SU-DHL-6 (cell line): ENCODE data around the gene TEDDM1.

Source experiments
- H2AFZ ChIP-seq: fragments of 200-600 bp; sonication (generic); 2 replicates; pipeline ENCODE4 v1.6.1; 2014; ENCODE audit warnings: low read depth, mild to moderate bottlenecking, moderate library complexity, mixed read lengths, antibody characterized with exemption, low read length; ENCODE audit not compliant: severe bottlenecking
- H3F3A ChIP-seq: fragments of 200-600 bp; shearing (Covaris generic); 2 replicates; pipeline ENCODE4 v1.6.0; 2016; ENCODE audit warnings: antibody characterized with exemption, mild to moderate bottlenecking; ENCODE audit not compliant: insufficient read depth
- H3K27ac ChIP-seq: fragments of 200-600 bp; sonication (generic); 2 replicates; pipeline ENCODE4 v1.5.1; 2016; ENCODE audit warnings: low read depth, mild to moderate bottlenecking, low read length, moderate library complexity, mixed read lengths
- H3K27me3 ChIP-seq: fragments of 200-600 bp; sonication (generic), shearing (Covaris generic); 2 replicates; pipeline ENCODE4 v1.6.0; 2014; ENCODE audit warnings: mild to moderate bottlenecking, low read length
- H3K36me3 ChIP-seq: fragments of 200-600 bp; sonication (generic); 2 replicates; pipeline ENCODE4 v1.6.1; 2014; ENCODE audit warnings: mild to moderate bottlenecking, low read length, mixed read lengths
- H3K4me2 ChIP-seq: fragments of 300-600, 200-600 bp; shearing (Covaris generic), sonication (generic); 2 replicates; pipeline ENCODE4 v1.6.0; 2014; ENCODE audit warnings: low read length, low read depth, mild to moderate bottlenecking; ENCODE audit not compliant: poor library complexity, severe bottlenecking
- H3K4me3 ChIP-seq: fragments of 200-600 bp; sonication (generic); 2 replicates; pipeline ENCODE4 v1.5.1; 2014; ENCODE audit warnings: antibody characterized with exemption, low read length, mild to moderate bottlenecking, mixed read lengths; ENCODE audit not compliant: insufficient read depth, poor library complexity, severe bottlenecking
- H3K79me2 ChIP-seq: fragments of 200-600 bp; sonication (generic); 2 replicates; pipeline ENCODE4 v1.6.1; 2014; ENCODE audit warnings: mild to moderate bottlenecking, low read length, moderate library complexity; ENCODE audit not compliant: insufficient read depth
- H3K9ac ChIP-seq: fragments of 200-600 bp; sonication (generic); 2 replicates; pipeline ENCODE4 v1.7.0; 2014; ENCODE audit warnings: mild to moderate bottlenecking, low read length
- H3K9me2 ChIP-seq: fragments of 200-600 bp; sonication (generic); replicated peaks from 2 replicates; pipeline ENCODE4 v1.6.1; 2014; ENCODE audit warnings: low read length; ENCODE audit not compliant: insufficient read depth
- H3K9me3 ChIP-seq: fragments of 200-600 bp; sonication (generic); 2 replicates; pipeline ENCODE4 v1.6.1; 2014; ENCODE audit warnings: low read length, mixed read lengths; ENCODE audit not compliant: insufficient read depth
- H4K20me1 ChIP-seq: fragments of 200-600 bp; sonication (generic); 2 replicates; pipeline ENCODE4 v1.6.1; 2014; ENCODE audit warnings: low read depth, mild to moderate bottlenecking, antibody characterized with exemption, low read length, moderate library complexity, mixed read lengths
- CTCF ChIP-seq: fragments of 200-600 bp; sonication (generic); IDR thresholded peaks from one replicate; pipeline ENCODE4 v1.5.1; 2017; ENCODE audit warnings: antibody characterized with exemption, mild to moderate bottlenecking, low read length, moderate library complexity; ENCODE audit not compliant: insufficient read depth, poor library complexity, severe bottlenecking
- EZH2phosphoT487 ChIP-seq: fragments of 200-600 bp; sonication (generic), shearing (Covaris generic); conservative IDR thresholded peaks from 2 replicates; pipeline ENCODE4 v1.6.1; 2018; ENCODE audit warnings: mild to moderate bottlenecking, antibody characterized with exemption, low read length, moderate library complexity, mixed read lengths

TEDDM1 gene

GRCh38 chr1:182441719-182442118 lies 41.3 kb upstream of the TEDDM1 start:
- Histone ChIP-seq H3K4me3 (no peak overlapping the region), H4K20me1 (no peaks in the 10 kb centered on the region), H3K79me2 (no peaks in the 10 kb centered on the region), H2AFZ (no peak overlapping the region), H3F3A (no peaks in the 10 kb centered on the region), H3K36me3 (no peaks in the 10 kb centered on the region), H3K4me2 (no peak overlapping the region), H3K27me3 (no peaks in the 10 kb centered on the region), H3K9ac (no peak overlapping the region), H3K9me2 (no peaks in the 10 kb centered on the region), H3K27ac (no peak overlapping the region), H3K9me3 (no peaks in the 10 kb centered on the region)
- TF ChIP-seq CTCF (no peak), EZH2phosphoT487 (no peak)

DNA sequence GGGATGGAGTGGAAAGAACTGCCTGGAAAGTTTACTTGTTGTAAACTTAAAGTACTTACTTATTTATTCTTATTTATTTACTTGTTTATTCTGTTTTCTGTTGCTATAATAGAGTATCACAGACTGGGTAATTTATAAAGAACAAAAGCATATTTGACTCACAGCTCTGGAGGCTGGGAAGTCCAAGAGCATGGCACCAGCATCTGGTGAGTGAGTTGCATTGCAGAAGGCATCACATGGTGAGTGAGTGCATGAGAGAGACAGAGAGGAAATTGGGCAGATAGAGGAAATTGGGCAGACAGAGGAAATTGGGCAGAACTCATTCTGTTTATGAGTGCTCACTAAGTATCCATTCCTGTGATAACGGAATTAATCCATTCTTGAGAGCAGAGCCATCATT lies 37.9 kb upstream of the TEDDM1 start:
- no peak overlapping the region for H2AFZ ChIP-seq
- TF ChIP-seq EZH2phosphoT487 (no peak), CTCF (no peak)
- no peaks in the 10 kb centered on the region for H3K27me3 ChIP-seq
- H3F3A ChIP-seq: no peaks in the 10 kb centered on the region
- H3K36me3 ChIP-seq: no peaks in the 10 kb centered on the region
- H4K20me1 ChIP-seq: no peaks in the 10 kb centered on the region
- H3K79me2 ChIP-seq: no peaks in the 10 kb centered on the region
- no peak overlapping the region for H3K4me3 ChIP-seq
- no peak overlapping the region for H3K4me2 ChIP-seq
- no peaks in the 10 kb centered on the region for H3K9me3 ChIP-seq
- H3K9ac ChIP-seq: no peak overlapping the region
- H3K9me2 ChIP-seq: no peaks in the 10 kb centered on the region
- no peak overlapping the region for H3K27ac ChIP-seq

DNA sequence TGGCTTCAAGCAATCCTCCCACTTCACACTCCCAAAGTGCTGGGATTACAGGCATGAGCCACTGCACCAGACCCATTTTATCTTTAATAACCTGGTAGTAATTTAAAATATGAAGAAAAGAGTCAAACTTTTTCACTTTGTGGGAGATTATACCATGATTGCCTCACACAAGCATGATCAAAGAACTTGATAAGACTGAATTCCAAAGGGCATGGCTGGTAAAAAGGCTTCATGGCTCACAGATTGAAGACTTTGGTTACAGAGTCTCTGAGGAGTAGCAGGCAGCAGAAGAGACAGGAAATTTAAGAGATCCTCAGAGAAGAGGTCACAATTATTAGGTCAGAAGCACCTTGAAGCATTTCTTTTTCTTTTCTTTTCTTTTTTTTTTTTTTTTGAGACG lies 33.1 kb upstream of the TEDDM1 start:
- Histone ChIP-seq H3K27me3 (no peaks in the 10 kb centered on the region), H3K4me2 (no peak overlapping the region), H3K9me3 (no peaks in the 10 kb centered on the region), H4K20me1 (no peaks in the 10 kb centered on the region), H3K9me2 (no peaks in the 10 kb centered on the region), H3K79me2 (no peaks in the 10 kb centered on the region), H3K36me3 (no peaks in the 10 kb centered on the region), H3K9ac (no peak overlapping the region), H3K4me3 (no peak overlapping the region), H2AFZ (no peak overlapping the region), H3K27ac (no peak overlapping the region), H3F3A (no peaks in the 10 kb centered on the region)
- TF ChIP-seq EZH2phosphoT487: no peak
- TF ChIP-seq CTCF: no peak

DNA sequence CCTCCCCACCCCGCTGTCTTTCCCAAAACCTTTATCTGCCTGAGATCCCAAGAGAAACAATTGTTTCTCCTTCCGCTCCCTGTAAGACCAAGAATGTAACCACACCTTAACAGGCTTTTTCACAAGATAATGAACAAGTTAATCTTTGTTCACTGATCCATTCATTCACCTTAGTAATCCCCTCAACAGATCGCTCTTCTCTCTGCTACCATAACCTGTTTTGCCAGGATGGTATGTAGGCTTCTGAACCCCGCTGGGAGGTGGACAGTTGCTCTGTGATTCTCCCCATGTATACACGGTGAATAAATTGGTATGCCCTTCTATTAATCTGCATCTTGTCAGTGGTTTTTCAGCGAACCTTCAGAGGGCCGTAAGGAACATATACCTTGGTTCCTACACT lies 30.8 kb upstream of the TEDDM1 start:
- Histone ChIP-seq H3K9me2 (no peaks in the 10 kb centered on the region), H3K4me3 (no peak overlapping the region), H3K9ac (no peak overlapping the region), H4K20me1 (no peaks in the 10 kb centered on the region), H3K27me3 (no peaks in the 10 kb centered on the region), H3F3A (no peaks in the 10 kb centered on the region), H3K27ac (no peak overlapping the region), H3K4me2 (no peak overlapping the region), H3K36me3 (no peaks in the 10 kb centered on the region), H2AFZ (no peak overlapping the region), H3K9me3 (no peaks in the 10 kb centered on the region), H3K79me2 (no peaks in the 10 kb centered on the region)
- TF ChIP-seq EZH2phosphoT487: no peak
- TF ChIP-seq CTCF: no peak
